ENCODE measurements around the gene HNF4A. TPM values are rescaled to one million over a fixed set of nuclear protein-coding genes. Genes with fewer than 3 reads are reported as not detected.
"Not testable (repeated sequence)": the region's sequence is repeated elsewhere in the genome, so short reads cannot be mapped to it uniquely, and the experiment has no call there.

HNF4A gene
- total RNA-seq, 4 donors from 2014 or later: 173 to 471 (median 252) TPM

DNA sequence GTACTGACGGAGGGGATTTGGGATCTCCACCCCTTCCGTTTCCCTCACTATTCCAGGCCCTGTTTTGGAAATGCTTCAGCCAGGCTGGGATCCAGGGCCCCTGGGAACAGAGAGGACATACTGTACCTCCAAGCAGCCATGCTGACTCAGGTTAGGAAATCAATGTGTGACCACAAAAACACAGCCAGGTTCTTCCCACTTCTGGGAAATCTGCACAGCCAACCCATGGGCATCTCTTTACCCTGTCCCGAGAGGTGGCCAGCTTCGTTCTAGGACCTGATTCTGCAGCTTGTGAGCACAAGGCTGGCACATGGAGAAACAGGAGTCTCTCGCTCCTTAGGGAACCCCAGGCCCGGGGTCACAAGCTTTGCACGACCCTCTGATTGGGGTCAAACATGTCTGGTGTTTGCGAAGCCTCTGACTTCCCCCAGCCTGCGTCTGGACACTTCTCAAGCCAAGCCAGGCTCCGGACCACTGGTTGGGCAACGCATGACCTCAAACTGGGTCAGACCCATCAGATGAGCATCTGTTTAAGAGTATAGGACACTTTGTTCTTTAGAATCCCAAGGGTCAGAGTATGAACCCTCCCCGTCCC, 111.9 kb downstream of the HNF4A start:
- no peak for DNase-seq
- Histone ChIP-seq H3K4me3 (no peak overlapping the region), H3K27me3 (no peaks in the 10 kb centered on the region), H3K36me3 (no peaks in the 10 kb centered on the region), H3K4me1 (no peaks in the 10 kb centered on the region), H3K27ac (no peak overlapping the region), H3K9me3 (no peaks in the 10 kb centered on the region)
- TF ChIP-seq, protein P1, sequence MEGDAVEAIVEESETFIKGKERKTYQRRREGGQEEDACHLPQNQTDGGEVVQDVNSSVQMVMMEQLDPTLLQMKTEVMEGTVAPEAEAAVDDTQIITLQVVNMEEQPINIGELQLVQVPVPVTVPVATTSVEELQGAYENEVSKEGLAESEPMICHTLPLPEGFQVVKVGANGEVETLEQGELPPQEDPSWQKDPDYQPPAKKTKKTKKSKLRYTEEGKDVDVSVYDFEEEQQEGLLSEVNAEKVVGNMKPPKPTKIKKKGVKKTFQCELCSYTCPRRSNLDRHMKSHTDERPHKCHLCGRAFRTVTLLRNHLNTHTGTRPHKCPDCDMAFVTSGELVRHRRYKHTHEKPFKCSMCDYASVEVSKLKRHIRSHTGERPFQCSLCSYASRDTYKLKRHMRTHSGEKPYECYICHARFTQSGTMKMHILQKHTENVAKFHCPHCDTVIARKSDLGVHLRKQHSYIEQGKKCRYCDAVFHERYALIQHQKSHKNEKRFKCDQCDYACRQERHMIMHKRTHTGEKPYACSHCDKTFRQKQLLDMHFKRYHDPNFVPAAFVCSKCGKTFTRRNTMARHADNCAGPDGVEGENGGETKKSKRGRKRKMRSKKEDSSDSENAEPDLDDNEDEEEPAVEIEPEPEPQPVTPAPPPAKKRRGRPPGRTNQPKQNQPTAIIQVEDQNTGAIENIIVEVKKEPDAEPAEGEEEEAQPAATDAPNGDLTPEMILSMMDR (IDR thresholded peaks at IDR 0.05): no peak
- TF ChIP-seq EP300 (IDR thresholded peaks at IDR 0.05; ENCODE audit: low read depth): no peak
- no peak for TF ChIP-seq POLR2A (IDR thresholded peaks at IDR 0.05)
- no peak for TF ChIP-seq POLR2AphosphoS5 (IDR thresholded peaks at IDR 0.05)
- in situ Hi-C loops (cut with MboI; ENCODE audit: low pct_ligation_motif_present in 1 of 4, low pct_unique_long_range_greater_than_20kb in 1 of 4, low sequenced_read_pairs in 3 of 4) (loop anchor here (10.0 to 25.0 kb wide), 2 partner anchors 253 to 255 kb away; partner anchors contain the start of gene OSER1 (in 4 of the 4)), intact Hi-C loops (cut with DNase I; ENCODE audit: low total_unique reads) (no loop called here)
- WGBS, 2 donors (ENCODE audit: low coverage in 1 of 2): 80 to 81% methylated on average over 1 to 12 of the region's 12 CpGs

DNA sequence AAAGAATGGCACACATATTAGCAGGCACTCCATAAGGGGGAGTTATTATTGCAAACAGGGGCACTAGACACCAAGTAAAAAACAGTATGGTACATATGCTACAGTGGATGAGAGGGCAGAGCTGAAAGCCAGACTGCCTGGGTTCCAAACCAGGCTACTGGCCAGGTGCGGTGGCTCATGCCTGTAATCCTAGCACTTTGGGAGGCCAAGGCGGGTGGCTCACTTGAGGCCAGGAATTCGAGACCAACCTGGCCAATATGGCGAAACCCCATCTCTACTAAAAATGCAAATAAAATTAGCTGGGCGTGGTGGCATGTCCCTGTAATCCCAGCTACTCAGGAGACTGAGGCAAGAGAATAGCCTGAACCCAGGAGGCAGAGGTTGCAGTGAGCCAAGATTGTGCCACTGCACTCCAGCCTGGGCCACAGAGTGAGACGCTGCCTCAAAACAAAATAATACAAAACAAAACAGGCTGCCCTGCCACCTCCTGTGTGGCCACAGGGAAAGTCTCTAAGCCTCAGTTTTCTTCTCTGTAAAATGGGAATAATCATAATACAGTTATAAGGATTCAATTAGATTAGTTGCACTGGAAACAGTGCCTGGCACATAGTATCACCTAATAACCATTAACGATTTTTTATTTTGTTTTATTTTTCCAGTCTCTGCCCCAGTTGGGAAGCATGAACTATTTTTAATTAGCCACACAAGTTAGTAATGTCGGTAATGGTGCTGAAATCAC, 112.7 kb downstream of the HNF4A start:
- Histone ChIP-seq H3K4me3 (no peak overlapping the region), H3K36me3 (no peaks in the 10 kb centered on the region), H3K9me3 (no peaks in the 10 kb centered on the region), H3K27ac (no peak overlapping the region), H3K27me3 (no peaks in the 10 kb centered on the region), H3K4me1 (no peaks in the 10 kb centered on the region)
- intact Hi-C loops (cut with DNase I; ENCODE audit: low total_unique reads) (no loop called here), in situ Hi-C loops (cut with MboI; ENCODE audit: low pct_ligation_motif_present in 1 of 4, low pct_unique_long_range_greater_than_20kb in 1 of 4, low sequenced_read_pairs in 3 of 4) (loop anchor here (10.0 to 25.0 kb wide), 2 partner anchors 253 to 256 kb away; partner anchors contain the start of gene OSER1 (in 4 of the 4))
- no peak for DNase-seq
- no peak for TF ChIP-seq EP300 (IDR thresholded peaks at IDR 0.05; ENCODE audit: low read depth)
- TF ChIP-seq, protein P1 (IDR thresholded peaks at IDR 0.05): no peak
- no peak for TF ChIP-seq POLR2A (IDR thresholded peaks at IDR 0.05)
- TF ChIP-seq POLR2AphosphoS5 (IDR thresholded peaks at IDR 0.05): no peak
- WGBS, 2 donors (ENCODE audit: low coverage in 1 of 2): 89 to 93% methylated on average over 8 of the region's 8 CpGs

DNA sequence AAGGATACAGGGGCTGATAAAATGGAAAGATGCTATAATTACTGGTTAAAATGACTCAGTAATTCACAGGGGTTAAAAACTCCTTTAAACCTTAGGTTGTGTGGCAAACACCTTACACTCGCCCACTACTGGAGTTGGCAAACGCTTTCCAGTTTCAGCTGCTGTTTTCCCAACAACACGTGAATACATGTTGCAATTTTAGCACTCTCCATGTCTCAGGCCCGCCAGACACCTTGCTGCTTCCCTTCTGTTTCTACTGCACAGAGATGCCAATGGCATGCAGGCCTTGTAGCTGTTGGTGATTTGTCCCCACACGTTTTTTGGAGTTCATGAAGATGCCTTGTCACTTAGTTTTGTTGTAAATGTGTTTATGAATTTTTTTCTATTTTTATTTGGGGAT, 114.8 kb downstream of the HNF4A start:
- Histone ChIP-seq H3K36me3 (no peaks in the 10 kb centered on the region), H3K27ac (no peak overlapping the region), H3K4me1 (peaks cover 3 to 4% (median 4%) of the 10 kb centered on the region in 4 donors), H3K4me3 (no peak overlapping the region), H3K27me3 (no peaks in the 10 kb centered on the region), H3K9me3 (no peaks in the 10 kb centered on the region)
- no peak for DNase-seq
- intact Hi-C loops (cut with DNase I; ENCODE audit: low total_unique reads): no loop called here
- TF ChIP-seq EP300 (IDR thresholded peaks at IDR 0.05; ENCODE audit: low read depth) (no peak), POLR2A (IDR thresholded peaks at IDR 0.05) (no peak), POLR2AphosphoS5 (IDR thresholded peaks at IDR 0.05) (no peak)
- TF ChIP-seq, protein P1 (IDR thresholded peaks at IDR 0.05): no peak
- in situ Hi-C loops (cut with MboI; ENCODE audit: low pct_ligation_motif_present in 1 of 4, low pct_unique_long_range_greater_than_20kb in 1 of 4, low sequenced_read_pairs in 3 of 4): loop anchor here in 3 of 4 donors (25.0 kb wide), 1 partner anchor 258 kb away; the partner anchor contains the start of gene OSER1 (in 3 of the 3)
- 61 to 66% methylated on average over 4 to 5 of the region's 5 CpGs for WGBS, 2 donors (ENCODE audit: low coverage in 1 of 2)

DNA sequence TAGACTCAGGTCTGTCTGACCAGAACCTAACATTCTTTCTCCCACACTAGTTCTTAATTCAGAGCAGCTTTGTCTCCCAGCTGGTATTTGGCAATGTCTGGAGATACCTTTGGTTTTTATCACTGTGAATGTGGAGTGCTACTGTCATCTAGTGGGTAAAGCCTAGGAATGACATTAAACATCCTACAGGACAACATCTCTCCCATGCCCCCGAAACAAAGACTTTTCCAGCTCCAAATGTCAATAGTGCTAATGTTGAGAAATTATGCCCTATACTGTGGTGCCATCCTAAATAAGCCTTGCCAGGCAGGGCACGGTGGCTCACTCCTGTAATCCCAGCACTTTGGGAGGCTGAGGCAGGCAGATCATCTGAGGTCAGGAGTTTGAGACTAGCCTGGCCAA, 116.0 kb downstream of the HNF4A start:
- Histone ChIP-seq H3K27me3 (no peaks in the 10 kb centered on the region), H3K4me1 (peaks cover 6 to 13% (median 11%) of the 10 kb centered on the region in 4 donors), H3K36me3 (no peaks in the 10 kb centered on the region), H3K27ac (no peak overlapping the region), H3K9me3 (no peaks in the 10 kb centered on the region), H3K4me3 (no peak overlapping the region)
- TF ChIP-seq EP300 (IDR thresholded peaks at IDR 0.05; ENCODE audit: low read depth) (no peak), POLR2A (IDR thresholded peaks at IDR 0.05) (no peak)
- TF ChIP-seq, protein P1 (IDR thresholded peaks at IDR 0.05): peak; percentile 32 to 70 (median 57)
- in situ Hi-C loops (cut with MboI; ENCODE audit: low pct_ligation_motif_present in 1 of 4, low pct_unique_long_range_greater_than_20kb in 1 of 4, low sequenced_read_pairs in 3 of 4): loop anchor here in 3 of 4 donors (25.0 kb wide), 1 partner anchor 259 kb away; the partner anchor contains the start of gene OSER1 (in 3 of the 3)
- 42% methylated on average over 2 of the region's 2 CpGs; no CpG with 5 or more reads in 1 of the 2 donors for WGBS, 2 donors (ENCODE audit: low coverage in 1 of 2)
- intact Hi-C loops (cut with DNase I; ENCODE audit: low total_unique reads): no loop called here
- no peak for DNase-seq

DNA sequence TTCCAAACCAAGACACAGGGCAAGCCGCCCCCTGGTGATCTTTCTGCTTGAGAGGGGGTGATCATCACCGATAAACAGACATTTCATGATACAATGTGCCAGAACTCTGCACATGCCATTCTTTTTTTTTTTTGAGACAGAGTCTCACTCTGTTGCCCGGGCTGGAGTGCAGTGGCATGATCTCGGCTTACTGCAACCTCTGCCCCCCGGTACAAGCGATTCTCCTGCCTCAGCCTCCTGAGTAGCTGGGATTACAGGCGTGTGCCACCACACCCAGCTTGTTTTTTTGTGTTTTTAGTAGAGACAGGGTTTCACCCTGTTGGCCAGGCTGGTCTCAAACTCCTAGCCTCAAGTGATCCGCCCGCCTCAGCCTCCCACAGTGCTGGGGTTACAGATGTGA, 116.8 kb downstream of the HNF4A start:
- WGBS, 2 donors (ENCODE audit: low coverage in 1 of 2): 72 to 84% methylated on average over 4 to 9 of the region's 9 CpGs
- H3K36me3 ChIP-seq; H3K27me3 ChIP-seq; H3K9me3 ChIP-seq; DNase-seq; H3K27ac ChIP-seq; H3K4me3 ChIP-seq; intact Hi-C loops (cut with DNase I; ENCODE audit: low total_unique reads): not testable (repeated sequence)
- in situ Hi-C loops (cut with MboI; ENCODE audit: low pct_ligation_motif_present in 1 of 4, low pct_unique_long_range_greater_than_20kb in 1 of 4, low sequenced_read_pairs in 3 of 4): loop anchor here in 3 of 4 donors (25.0 kb wide), 1 partner anchor 260 kb away; the partner anchor contains the start of gene OSER1 (in 3 of the 3)
- peaks cover 8 to 16% (median 14%) of the 10 kb centered on the region in 4 donors for H3K4me1 ChIP-seq
